Measurements from ENCODE around the gene OPRD1. TPM values are rescaled to one million over a fixed set of nuclear protein-coding genes. Genes with fewer than 3 reads are reported as not detected.

The OPRD1 gene
- total RNA-seq, 1 donor from 2014 or later = not detected

DNA sequence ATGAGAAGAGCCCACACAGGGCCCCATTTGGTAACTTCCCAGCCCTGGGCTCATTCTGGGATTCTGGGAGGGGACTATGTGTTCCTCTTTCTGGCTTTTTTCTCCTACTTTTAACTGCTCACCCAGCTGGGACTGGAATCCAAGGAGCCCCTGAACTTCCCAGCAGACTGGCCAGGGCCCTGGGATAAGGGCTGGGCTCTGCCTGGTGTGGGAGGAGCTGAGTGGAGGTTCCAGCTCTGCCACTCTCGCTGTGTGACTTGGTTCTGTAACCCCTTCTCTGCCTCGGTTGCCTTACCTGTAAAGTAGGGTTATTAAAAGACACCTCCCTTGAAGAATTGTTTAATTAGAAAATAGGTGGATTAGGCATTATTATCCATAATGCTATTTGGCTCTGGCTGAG lies 82.8 kb downstream of the OPRD1 start:
- Histone ChIP-seq H3K9me3 (no peaks in the 10 kb centered on the region), H3K4me1 (peaks cover 0 to 11% of the 10 kb centered on the region in 2 donors), H3K27me3 (no peaks in the 10 kb centered on the region), H3K4me3 (no peak overlapping the region), H3K36me3 (no peaks in the 10 kb centered on the region), H3K27ac (no peak overlapping the region)
- intact Hi-C loops (cut with DNase I) = no loop called here
- TF ChIP-seq, protein P1, sequence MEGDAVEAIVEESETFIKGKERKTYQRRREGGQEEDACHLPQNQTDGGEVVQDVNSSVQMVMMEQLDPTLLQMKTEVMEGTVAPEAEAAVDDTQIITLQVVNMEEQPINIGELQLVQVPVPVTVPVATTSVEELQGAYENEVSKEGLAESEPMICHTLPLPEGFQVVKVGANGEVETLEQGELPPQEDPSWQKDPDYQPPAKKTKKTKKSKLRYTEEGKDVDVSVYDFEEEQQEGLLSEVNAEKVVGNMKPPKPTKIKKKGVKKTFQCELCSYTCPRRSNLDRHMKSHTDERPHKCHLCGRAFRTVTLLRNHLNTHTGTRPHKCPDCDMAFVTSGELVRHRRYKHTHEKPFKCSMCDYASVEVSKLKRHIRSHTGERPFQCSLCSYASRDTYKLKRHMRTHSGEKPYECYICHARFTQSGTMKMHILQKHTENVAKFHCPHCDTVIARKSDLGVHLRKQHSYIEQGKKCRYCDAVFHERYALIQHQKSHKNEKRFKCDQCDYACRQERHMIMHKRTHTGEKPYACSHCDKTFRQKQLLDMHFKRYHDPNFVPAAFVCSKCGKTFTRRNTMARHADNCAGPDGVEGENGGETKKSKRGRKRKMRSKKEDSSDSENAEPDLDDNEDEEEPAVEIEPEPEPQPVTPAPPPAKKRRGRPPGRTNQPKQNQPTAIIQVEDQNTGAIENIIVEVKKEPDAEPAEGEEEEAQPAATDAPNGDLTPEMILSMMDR (IDR thresholded peaks at IDR 0.05) = no peak
- DNase-seq (ENCODE audit: low spot score in 2 of 2) = no peak

DNA sequence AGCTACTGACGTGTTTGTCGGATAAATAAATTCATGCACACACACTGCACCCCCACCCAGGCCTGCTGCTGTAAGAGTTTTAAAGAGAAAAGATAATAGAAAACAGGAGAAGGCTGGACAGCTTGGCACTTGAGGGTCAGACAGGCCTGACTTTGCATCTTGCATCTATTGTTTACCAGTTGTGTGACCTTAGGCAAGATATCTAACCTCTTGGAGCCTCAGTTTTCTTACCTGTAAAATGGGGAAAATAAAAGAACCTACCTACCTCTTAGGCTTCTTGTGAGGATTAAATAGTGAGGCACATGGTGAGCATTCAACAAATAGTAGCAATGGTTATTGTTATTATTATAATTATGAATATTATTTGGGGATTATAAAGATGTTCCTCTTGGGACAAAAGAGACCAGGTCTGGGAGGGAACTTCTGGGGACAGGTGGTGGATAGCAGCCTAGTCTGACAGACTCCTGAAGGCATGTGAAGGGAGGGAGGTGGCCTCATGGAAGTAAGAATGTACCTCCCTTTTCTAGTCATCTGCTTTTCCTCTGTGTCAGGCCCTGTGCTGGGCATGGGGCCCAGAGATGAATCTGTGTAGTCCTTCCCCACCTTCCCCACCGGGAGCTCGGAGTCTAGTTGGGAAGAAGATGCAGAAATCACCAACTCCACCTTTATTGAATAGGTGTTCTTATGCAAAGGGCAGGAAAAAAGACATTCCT lies 84.1 kb downstream of the OPRD1 start:
- no peaks in the 10 kb centered on the region for H3K36me3 ChIP-seq
- H3K4me3 ChIP-seq = no peak overlapping the region
- peaks cover 0 to 11% of the 10 kb centered on the region in 2 donors for H3K4me1 ChIP-seq
- no peak overlapping the region for H3K27ac ChIP-seq
- TF ChIP-seq, protein P1 (IDR thresholded peaks at IDR 0.05) = no peak
- no peaks in the 10 kb centered on the region for H3K27me3 ChIP-seq
- intact Hi-C loops (cut with DNase I) = no loop called here
- no peak for DNase-seq (ENCODE audit: low spot score in 2 of 2)
- H3K9me3 ChIP-seq = no peaks in the 10 kb centered on the region

- no peaks in the 10 kb centered on the region for H3K27me3 ChIP-seq
- intact Hi-C loops (cut with DNase I) = no loop called here
- H3K4me3 ChIP-seq = no peak overlapping the region
- TF ChIP-seq, protein P1 (IDR thresholded peaks at IDR 0.05) = no peak
- H3K4me1 ChIP-seq = peaks cover 0 to 11% of the 10 kb centered on the region in 2 donors
- H3K9me3 ChIP-seq = no peaks in the 10 kb centered on the region
- no peak for DNase-seq (ENCODE audit: low spot score in 2 of 2)
- H3K27ac ChIP-seq = no peak overlapping the region
- H3K36me3 ChIP-seq = no peaks in the 10 kb centered on the region
Measured at GRCh38 chr1:28896609-28896986, 84.6 kb downstream of the OPRD1 start.

DNA sequence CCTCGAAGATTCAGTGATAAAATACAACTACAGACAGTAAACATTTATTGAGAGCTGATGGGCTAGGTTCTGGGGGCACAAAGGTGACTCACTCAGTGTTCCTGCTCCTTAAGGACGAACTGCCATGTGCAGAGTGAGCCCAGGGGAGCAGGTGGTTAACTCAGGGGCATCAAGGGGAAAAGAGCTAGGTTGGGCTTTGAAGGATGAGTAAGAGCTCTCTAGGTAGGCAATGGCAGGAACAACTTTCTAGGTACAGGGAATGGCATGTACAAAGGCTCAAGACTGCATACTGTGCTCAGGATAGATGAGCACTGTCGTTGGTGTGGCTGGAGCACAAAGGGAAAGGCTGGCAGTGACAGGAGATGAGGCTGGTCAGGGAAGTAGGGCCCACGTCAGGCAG lies 85.8 kb downstream of the OPRD1 start:
- no peaks in the 10 kb centered on the region for H3K9me3 ChIP-seq
- intact Hi-C loops (cut with DNase I) = no loop called here
- no peak overlapping the region for H3K27ac ChIP-seq
- no peaks in the 10 kb centered on the region for H3K27me3 ChIP-seq
- H3K36me3 ChIP-seq = no peaks in the 10 kb centered on the region
- no peak overlapping the region for H3K4me3 ChIP-seq
- H3K4me1 ChIP-seq = peaks cover 0 to 11% of the 10 kb centered on the region in 2 donors
- TF ChIP-seq, protein P1 (IDR thresholded peaks at IDR 0.05) = no peak
- no peak for DNase-seq (ENCODE audit: low spot score in 2 of 2)

- Histone ChIP-seq H3K9me3 (no peaks in the 10 kb centered on the region), H3K36me3 (no peaks in the 10 kb centered on the region), H3K4me1 (peaks cover 0 to 11% of the 10 kb centered on the region in 2 donors), H3K27ac (no peak overlapping the region), H3K27me3 (no peaks in the 10 kb centered on the region), H3K4me3 (no peak overlapping the region)
- DNase-seq (ENCODE audit: low spot score in 2 of 2) = no peak
- intact Hi-C loops (cut with DNase I) = no loop called here
- TF ChIP-seq, protein P1 (IDR thresholded peaks at IDR 0.05) = no peak
Measured at GRCh38 chr1:28898405-28898881, 86.5 kb downstream of the OPRD1 start.

Data from ascending aorta (tissue), 2 donors.